ENCODE data around the gene PTGDS.

Gene PTGDS

GRCh38 chr9:136956604-136957003 lies 20.7 kb upstream of the PTGDS start:
- TF ChIP-seq, protein P1, sequence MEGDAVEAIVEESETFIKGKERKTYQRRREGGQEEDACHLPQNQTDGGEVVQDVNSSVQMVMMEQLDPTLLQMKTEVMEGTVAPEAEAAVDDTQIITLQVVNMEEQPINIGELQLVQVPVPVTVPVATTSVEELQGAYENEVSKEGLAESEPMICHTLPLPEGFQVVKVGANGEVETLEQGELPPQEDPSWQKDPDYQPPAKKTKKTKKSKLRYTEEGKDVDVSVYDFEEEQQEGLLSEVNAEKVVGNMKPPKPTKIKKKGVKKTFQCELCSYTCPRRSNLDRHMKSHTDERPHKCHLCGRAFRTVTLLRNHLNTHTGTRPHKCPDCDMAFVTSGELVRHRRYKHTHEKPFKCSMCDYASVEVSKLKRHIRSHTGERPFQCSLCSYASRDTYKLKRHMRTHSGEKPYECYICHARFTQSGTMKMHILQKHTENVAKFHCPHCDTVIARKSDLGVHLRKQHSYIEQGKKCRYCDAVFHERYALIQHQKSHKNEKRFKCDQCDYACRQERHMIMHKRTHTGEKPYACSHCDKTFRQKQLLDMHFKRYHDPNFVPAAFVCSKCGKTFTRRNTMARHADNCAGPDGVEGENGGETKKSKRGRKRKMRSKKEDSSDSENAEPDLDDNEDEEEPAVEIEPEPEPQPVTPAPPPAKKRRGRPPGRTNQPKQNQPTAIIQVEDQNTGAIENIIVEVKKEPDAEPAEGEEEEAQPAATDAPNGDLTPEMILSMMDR (IDR thresholded peaks at IDR 0.05; ENCODE audit: extremely low read depth, missing control alignments) = no peak
- DNase-seq (ENCODE audit: low spot score) = no peak

DNA sequence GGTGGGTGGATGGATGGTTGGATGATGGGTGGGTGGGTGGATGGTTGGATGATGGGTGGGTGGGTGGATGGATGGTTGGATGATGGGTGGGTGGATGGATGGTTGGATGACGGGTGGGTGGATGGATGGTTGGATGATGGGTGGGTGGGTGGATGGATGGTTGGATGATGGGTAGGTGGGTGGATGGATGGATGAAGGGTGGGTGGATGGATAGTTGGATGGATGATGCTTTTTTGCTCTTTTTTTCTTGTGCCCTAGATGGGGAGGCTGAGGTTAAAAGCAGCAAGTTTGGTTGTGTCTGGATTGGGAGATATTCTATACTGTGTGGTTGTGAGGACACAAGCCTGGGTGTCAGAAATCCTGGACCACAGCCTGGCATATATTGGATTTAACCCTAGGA lies 19.8 kb upstream of the PTGDS start:
- DNase-seq (ENCODE audit: low spot score) = no peak
- TF ChIP-seq, protein P1 (IDR thresholded peaks at IDR 0.05; ENCODE audit: extremely low read depth, missing control alignments) = no peak

DNA sequence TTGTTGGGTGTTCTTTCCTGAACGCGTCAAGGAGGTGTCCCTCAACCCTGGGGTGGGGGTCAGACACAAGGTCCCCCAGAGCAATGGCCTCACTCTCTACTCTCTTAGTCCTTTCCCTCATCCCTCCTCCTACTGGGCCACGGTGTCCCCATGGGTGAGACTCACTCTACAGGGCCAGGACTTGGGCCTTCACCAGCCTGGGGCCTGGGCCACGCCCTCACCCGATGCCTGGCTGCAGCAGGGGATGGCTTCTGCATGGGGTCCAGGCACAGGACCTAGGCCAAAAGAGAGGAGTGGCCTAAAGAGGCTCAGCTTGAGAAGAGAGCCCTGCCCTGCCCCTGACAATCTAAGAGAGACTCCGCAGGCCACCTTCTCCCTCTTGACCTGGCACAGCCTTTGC lies 19.4 kb upstream of the PTGDS start:
- DNase-seq (ENCODE audit: low spot score) = no peak
- TF ChIP-seq, protein P1 (IDR thresholded peaks at IDR 0.05; ENCODE audit: extremely low read depth, missing control alignments) = no peak

GRCh38 chr9:136958473-136958872 lies 18.8 kb upstream of the PTGDS start:
- no peak for DNase-seq (ENCODE audit: low spot score)
- TF ChIP-seq, protein P1 (IDR thresholded peaks at IDR 0.05; ENCODE audit: extremely low read depth, missing control alignments) = no peak

DNA sequence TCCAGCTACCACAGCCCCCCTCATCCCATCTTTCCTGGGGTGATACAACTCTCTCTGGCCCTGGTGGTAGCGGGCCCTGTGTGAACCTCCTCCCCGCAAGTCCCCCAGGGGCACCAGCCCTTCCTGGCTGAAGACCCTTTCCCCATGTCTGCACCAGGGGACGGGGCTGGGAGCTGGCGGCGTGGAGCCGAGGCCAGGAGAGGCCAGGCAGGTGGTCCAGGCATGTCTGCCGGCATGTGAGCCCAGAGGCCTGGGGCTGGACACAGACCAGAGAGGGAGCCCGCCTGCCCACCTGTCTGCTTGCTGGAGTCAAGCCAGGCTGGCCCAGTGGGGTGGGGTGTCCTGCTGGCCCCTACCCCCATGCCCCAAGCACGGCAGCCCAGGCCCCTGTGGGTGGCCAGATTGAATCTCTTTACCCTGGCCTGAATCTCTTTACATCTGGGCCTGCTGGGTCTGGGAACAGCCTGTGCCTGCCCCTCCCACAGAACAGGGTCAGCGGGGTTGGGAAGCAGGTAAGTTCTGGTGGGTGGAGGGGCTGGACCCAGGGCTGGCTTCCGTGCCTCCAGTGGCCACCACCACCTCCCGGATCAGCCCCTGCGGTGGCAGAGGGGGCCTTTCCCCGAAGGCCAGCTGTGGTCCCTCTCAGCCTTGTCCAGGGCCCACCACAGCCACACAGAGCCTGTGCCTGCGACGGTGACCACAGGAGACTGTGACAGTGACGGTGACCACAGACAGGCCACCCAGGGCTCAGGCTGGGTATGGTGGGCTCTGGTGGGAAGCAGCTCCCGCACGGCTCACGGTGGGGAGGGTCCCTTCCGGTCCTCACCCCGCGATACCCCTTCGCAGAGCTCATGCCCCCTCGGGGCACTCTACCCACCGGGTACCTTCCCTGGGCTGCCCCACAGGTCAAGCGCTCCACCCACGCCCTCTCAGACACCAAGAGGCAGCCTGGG lies 18.1 kb upstream of the PTGDS start:
- TF ChIP-seq, protein P1 (IDR thresholded peaks at IDR 0.05; ENCODE audit: extremely low read depth, missing control alignments) = no peak
- DNase-seq (ENCODE audit: low spot score) = no peak

GRCh38 chr9:136960212-136960937 lies 16.9 kb upstream of the PTGDS start:
- no peak for DNase-seq (ENCODE audit: low spot score)
- TF ChIP-seq, protein P1 (IDR thresholded peaks at IDR 0.05; ENCODE audit: extremely low read depth, missing control alignments) = no peak

DNA sequence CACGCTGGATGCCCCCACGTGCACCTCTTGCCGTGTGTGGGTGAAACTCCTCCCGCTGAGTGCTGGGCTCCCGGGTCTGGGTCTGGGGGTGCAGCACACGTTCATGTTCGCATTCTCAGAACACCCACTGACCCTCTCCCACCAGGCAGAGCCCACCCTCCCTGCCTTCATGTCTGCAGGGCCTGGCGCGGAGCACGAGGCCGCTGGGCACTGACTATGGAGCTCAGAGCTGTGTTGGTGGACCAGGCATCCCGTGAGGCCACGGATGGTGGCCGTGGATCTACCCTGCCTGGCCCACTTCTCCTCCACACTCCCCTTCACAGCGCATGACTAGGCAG lies 16.4 kb upstream of the PTGDS start:
- TF ChIP-seq, protein P1 (IDR thresholded peaks at IDR 0.05; ENCODE audit: extremely low read depth, missing control alignments) = no peak
- no peak for DNase-seq (ENCODE audit: low spot score)
